ENCODE results near the gene MKRN1.

DNA sequence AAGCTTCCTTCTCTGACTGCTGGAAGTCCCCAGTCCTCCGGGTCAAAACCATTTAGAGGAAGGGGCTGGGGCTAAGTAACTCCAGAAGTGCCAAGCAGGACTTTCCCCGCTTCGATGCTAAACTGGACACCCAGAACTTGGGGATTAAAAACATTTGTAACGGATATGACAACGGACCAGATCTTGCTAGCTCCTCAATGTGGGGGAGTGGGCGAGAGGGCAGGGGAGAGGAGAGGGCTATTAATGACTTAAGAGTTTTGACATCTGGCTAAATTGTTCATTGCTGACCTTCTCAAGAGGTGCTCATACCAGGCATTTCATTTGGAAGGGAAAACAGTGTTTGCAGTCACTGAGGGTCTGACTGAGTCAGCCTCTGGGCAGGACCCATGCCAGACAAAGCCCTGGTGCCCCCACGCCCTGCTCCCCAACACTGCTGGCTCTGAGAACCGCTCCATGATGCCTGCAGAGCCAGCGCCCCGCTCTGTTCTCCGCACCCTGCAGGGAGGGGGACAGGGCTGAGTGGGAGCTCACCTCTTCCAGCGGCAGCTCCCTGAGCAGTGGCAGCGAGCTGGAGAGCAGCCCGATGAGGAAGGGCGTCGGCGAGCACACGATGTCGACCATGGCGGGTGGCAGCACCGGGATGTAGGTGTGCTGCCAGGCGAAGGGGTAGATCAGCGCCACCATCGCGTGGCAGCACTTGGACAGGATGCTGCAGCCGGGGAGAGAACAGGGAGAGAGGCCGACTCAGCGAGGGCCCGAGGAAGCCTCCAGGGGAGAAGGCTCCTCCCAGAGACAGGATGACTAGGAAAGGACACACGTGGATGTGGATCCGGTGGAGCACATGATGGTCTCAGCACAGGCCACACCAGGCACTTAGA is 47.7 kb upstream of the MKRN1 start:
- TF ChIP-seq, protein P1, sequence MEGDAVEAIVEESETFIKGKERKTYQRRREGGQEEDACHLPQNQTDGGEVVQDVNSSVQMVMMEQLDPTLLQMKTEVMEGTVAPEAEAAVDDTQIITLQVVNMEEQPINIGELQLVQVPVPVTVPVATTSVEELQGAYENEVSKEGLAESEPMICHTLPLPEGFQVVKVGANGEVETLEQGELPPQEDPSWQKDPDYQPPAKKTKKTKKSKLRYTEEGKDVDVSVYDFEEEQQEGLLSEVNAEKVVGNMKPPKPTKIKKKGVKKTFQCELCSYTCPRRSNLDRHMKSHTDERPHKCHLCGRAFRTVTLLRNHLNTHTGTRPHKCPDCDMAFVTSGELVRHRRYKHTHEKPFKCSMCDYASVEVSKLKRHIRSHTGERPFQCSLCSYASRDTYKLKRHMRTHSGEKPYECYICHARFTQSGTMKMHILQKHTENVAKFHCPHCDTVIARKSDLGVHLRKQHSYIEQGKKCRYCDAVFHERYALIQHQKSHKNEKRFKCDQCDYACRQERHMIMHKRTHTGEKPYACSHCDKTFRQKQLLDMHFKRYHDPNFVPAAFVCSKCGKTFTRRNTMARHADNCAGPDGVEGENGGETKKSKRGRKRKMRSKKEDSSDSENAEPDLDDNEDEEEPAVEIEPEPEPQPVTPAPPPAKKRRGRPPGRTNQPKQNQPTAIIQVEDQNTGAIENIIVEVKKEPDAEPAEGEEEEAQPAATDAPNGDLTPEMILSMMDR (IDR thresholded peaks at IDR 0.05), result no peak
- TF ChIP-seq POLR2AphosphoS5 (IDR thresholded peaks at IDR 0.05; ENCODE audit: insufficient read depth in 1 of 2, low read depth in 1 of 2) (peak in 1 of 2 donors; percentile 9), POLR2A (IDR thresholded peaks at IDR 0.05) (no peak)
